H9 (cell line): ENCODE data around the gene HOXD8. TPM values are rescaled to one million over a fixed set of nuclear protein-coding genes. Genes with fewer than 3 reads are reported as not detected.

Experiments
- DNase-seq: peaks from one replicate; pipeline ENCODE4 v3.0.0-alpha.2; 2017
- H2AFZ ChIP-seq: one replicate; pipeline ENCODE4 v1.6.1; 2013; ENCODE audit warnings: mild to moderate bottlenecking, low read length, control low read depth, moderate library complexity
- H2AK5ac ChIP-seq: 2 replicates; pipeline ENCODE4 v1.6.1; 2013; ENCODE audit warnings: low read length, control low read depth, mixed read lengths; ENCODE audit not compliant: insufficient read length
- H2BK120ac ChIP-seq: one replicate; pipeline ENCODE4 v1.6.1; 2013; ENCODE audit warnings: low read depth, mild to moderate bottlenecking, low read length, control low read depth, inconsistent platforms; ENCODE audit not compliant: poor library complexity, severe bottlenecking
- H2BK12ac ChIP-seq: 2 replicates; pipeline ENCODE4 v1.6.1; 2013; ENCODE audit warnings: low read length, control low read depth, mixed read lengths, low read depth; ENCODE audit not compliant: insufficient read length
- H2BK15ac ChIP-seq: 2 replicates; pipeline ENCODE4 v1.6.1; 2013; ENCODE audit warnings: low read depth, low read length, control low read depth
- H2BK20ac ChIP-seq: one replicate; pipeline ENCODE4 v1.6.1; 2013; ENCODE audit warnings: low read depth, mild to moderate bottlenecking, low read length, control low read depth, inconsistent platforms; ENCODE audit not compliant: poor library complexity, severe bottlenecking
- H2BK5ac ChIP-seq: 2 replicates; pipeline ENCODE4 v1.6.1; 2013; ENCODE audit warnings: low read length, control low read depth, mixed read lengths; ENCODE audit not compliant: insufficient read length
- H3K14ac ChIP-seq: 2 replicates; pipeline ENCODE4 v1.6.1; 2013; ENCODE audit warnings: low read length, control low read depth; ENCODE audit not compliant: insufficient read depth
- H3K18ac ChIP-seq: 2 replicates; pipeline ENCODE4 v1.6.1; 2013; ENCODE audit warnings: low read depth, mild to moderate bottlenecking, mixed read lengths, low read length, control low read depth; ENCODE audit not compliant: insufficient read length
- H3K23ac ChIP-seq: 2 replicates; pipeline ENCODE4 v1.6.1; 2013; ENCODE audit warnings: low read length, control low read depth, mixed read lengths, low read depth; ENCODE audit not compliant: insufficient read length
- H3K23me2 ChIP-seq: 2 replicates; pipeline ENCODE4 v1.6.1; 2013; ENCODE audit warnings: low read depth, mild to moderate bottlenecking, mixed read lengths, low read length, control low read depth; ENCODE audit not compliant: insufficient read length, poor library complexity, severe bottlenecking
- H3K27ac ChIP-seq: 2 replicates; pipeline ENCODE4 v1.5.1; 2013; ENCODE audit warnings: low read length, control low read depth, mixed read lengths, low read depth; ENCODE audit not compliant: insufficient read length
- H3K27me3 ChIP-seq: 2 replicates; pipeline ENCODE4 v1.6.1; 2013; ENCODE audit warnings: low read length, control low read depth, inconsistent platforms; ENCODE audit not compliant: insufficient read depth
- H3K4ac ChIP-seq: 2 replicates; pipeline ENCODE4 v1.6.1; 2013; ENCODE audit warnings: low read depth, mild to moderate bottlenecking, control low read depth, inconsistent platforms, low read length, moderate library complexity
- H3K4me1 ChIP-seq: 2 replicates; pipeline ENCODE4 v1.6.1; 2013; ENCODE audit warnings: low read length, control low read depth, inconsistent platforms; ENCODE audit not compliant: insufficient read depth
- H3K4me2 ChIP-seq: 2 replicates; pipeline ENCODE4 v1.6.1; 2013; ENCODE audit warnings: low read length, control low read depth, mixed read lengths; ENCODE audit not compliant: insufficient read length, insufficient read depth
- H3K56ac ChIP-seq: 2 replicates; pipeline ENCODE4 v1.6.1; 2013; ENCODE audit warnings: low read depth, mild to moderate bottlenecking, mixed read lengths, low read length, control low read depth; ENCODE audit not compliant: insufficient read length
- H3K79me1 ChIP-seq: 2 replicates; pipeline ENCODE4 v1.6.1; 2013; ENCODE audit warnings: low read depth, mild to moderate bottlenecking, moderate library complexity, low read length, control low read depth, inconsistent platforms; ENCODE audit not compliant: insufficient read depth, poor library complexity, severe bottlenecking
- H3K79me2 ChIP-seq: 2 replicates; pipeline ENCODE4 v1.6.1; 2013; ENCODE audit warnings: low read length, control low read depth, inconsistent platforms; ENCODE audit not compliant: insufficient read depth
- H3K9ac ChIP-seq: 2 replicates; pipeline ENCODE4 v1.6.1; 2013; ENCODE audit warnings: low read length, control low read depth, mixed read lengths; ENCODE audit not compliant: insufficient read length; ENCODE audit errors: extremely low read depth
- H3K9me3 ChIP-seq: one replicate; pipeline ENCODE4 v1.6.1; 2013; ENCODE audit warnings: low read depth, low read length, inconsistent platforms; ENCODE audit not compliant: control insufficient read depth
- H3T11ph ChIP-seq: one replicate; pipeline ENCODE4 v1.6.1; 2013; ENCODE audit warnings: mild to moderate bottlenecking, low read length, control low read depth, inconsistent platforms
- H4K20me1 ChIP-seq: one replicate; pipeline ENCODE4 v1.6.1; 2013; ENCODE audit not compliant: control insufficient read depth, insufficient read length, insufficient read depth
- H4K5ac ChIP-seq: 2 replicates; pipeline ENCODE4 v1.6.1; 2013; ENCODE audit warnings: low read depth, mild to moderate bottlenecking, mixed read lengths, low read length, control low read depth; ENCODE audit not compliant: insufficient read length
- H4K8ac ChIP-seq: replicated peaks from 2 replicates; pipeline ENCODE4 v1.6.1; 2013; ENCODE audit warnings: low read length, control low read depth, mixed read lengths, low read depth; ENCODE audit not compliant: insufficient read length
- H4K91ac ChIP-seq: 2 replicates; pipeline ENCODE4 v1.6.1; 2013; ENCODE audit warnings: low read depth, mild to moderate bottlenecking, moderate library complexity, mixed read lengths, low read length, control low read depth; ENCODE audit not compliant: insufficient read length
- H3K27ac Mint-ChIP-seq, 3 experiments: 2 replicates in 2 of 3; 3 replicates in 1 of 3; pipeline ENCODE4 v1.8.0; 2020 to 2021; ENCODE audit warnings: mixed read lengths in 3 of 3, mild to moderate bottlenecking in 1 of 3, moderate library complexity in 1 of 3
- H3K27me3 Mint-ChIP-seq: 2 replicates; pipeline ENCODE4 v1.8.0; 2021; ENCODE audit warnings: low read depth, mild to moderate bottlenecking, moderate library complexity, mixed read lengths
- H3K36me3 Mint-ChIP-seq, 3 experiments: 2 replicates in 2 of 3; 3 replicates in 1 of 3; pipeline ENCODE4 v1.8.0; 2020 to 2021; ENCODE audit warnings: low read depth in 3 of 3, mixed read lengths in 3 of 3; ENCODE audit not compliant: insufficient read depth in 1 of 3
- H3K4me1 Mint-ChIP-seq, 2 experiments: 2 replicates each; pipeline ENCODE4 v1.8.0; 2020; ENCODE audit warnings: mixed read lengths in 2 of 2
- H3K4me3 Mint-ChIP-seq, 2 experiments: 2 replicates in 1 of 2; 3 replicates in 1 of 2; pipeline ENCODE4 v1.8.0; 2020 to 2021; ENCODE audit warnings: mild to moderate bottlenecking in 2 of 2, mixed read lengths in 2 of 2, moderate library complexity in 1 of 2
- H3K9me3 Mint-ChIP-seq, 2 experiments: 2 replicates in 1 of 2; 3 replicates in 1 of 2; pipeline ENCODE4 v1.8.0; 2020; ENCODE audit warnings: mild to moderate bottlenecking in 2 of 2, mixed read lengths in 2 of 2, moderate library complexity in 1 of 2
- CTCF ChIP-seq: fragments of 200-600 bp; sonication (generic); conservative IDR thresholded peaks from 3 replicates; pipeline ENCODE4 v1.8.0; 2021; ENCODE audit warnings: antibody characterized with exemption, mild to moderate bottlenecking
- WGBS: extraction: QIAGEN DNeasy Blood & Tissue Kit; methylation state at CpG from one replicate; pipeline ENCODE4 v1.1.7; 2013; ENCODE audit warnings: missing lambda C conversion rate, low lambda C conversion rate, mixed read lengths; ENCODE audit not compliant: insufficient read length; ENCODE audit errors: extremely low coverage; 5-methylcytosine and 5-hydroxymethylcytosine counted together
- total RNA-seq: library from RNA; stranded (reverse); gene quantifications from 2 replicates; pipeline ENCODE4 v1.2.1, GENCODE V29; 2021

Gene HOXD8
- total RNA-seq, 1 experiment from 2014 or later, result not detected

- H2AFZ ChIP-seq, result no peak overlapping the region
- Mint-ChIP-seq H3K9me3 (peaks cover 0 to 6% of the 10 kb centered on the region in 2 experiments; a peak in 3 of 5 replicates), H3K4me3 (peak overlapping the region; percentile 52 to 74), H3K36me3 (no peaks in the 10 kb centered on the region), H3K4me1 (peaks cover 2 to 10% of the 10 kb centered on the region in 2 experiments; a peak in 3 of 4 replicates), H3K27ac (no peak overlapping the region), H3K27me3 (peaks cover 98% of the 10 kb centered on the region)
- H3K4ac ChIP-seq, result no peak overlapping the region
- no peak overlapping the region for H2BK120ac ChIP-seq
- H3T11ph ChIP-seq, result no peak overlapping the region
- H3K23me2 ChIP-seq, result peaks cover 8% of the 10 kb centered on the region
- H2BK5ac ChIP-seq, result no peak overlapping the region
- TF ChIP-seq CTCF, result peak; percentile 99
- peak overlapping the region; percentile 54; the same call in 1 of the 2 replicates for H3K14ac ChIP-seq
- no peak overlapping the region for H4K91ac ChIP-seq
- H2BK20ac ChIP-seq, result no peak overlapping the region
- no peaks in the 10 kb centered on the region for H3K79me1 ChIP-seq
- H3K79me2 ChIP-seq, result no peaks in the 10 kb centered on the region
- H3K23ac ChIP-seq, result no peak overlapping the region
- H2BK12ac ChIP-seq, result no peak overlapping the region
- H3K27me3 ChIP-seq, result peaks cover 85% of the 10 kb centered on the region
- WGBS, result no CpG with 5 or more reads among the region's 48 CpGs
- H2AK5ac ChIP-seq, result no peak overlapping the region
- no peak overlapping the region for H3K18ac ChIP-seq
- H3K27ac ChIP-seq, result no peak overlapping the region
- peak overlapping the region; percentile 30 for H3K4me2 ChIP-seq
- no peaks in the 10 kb centered on the region for H4K20me1 ChIP-seq
- H3K9ac ChIP-seq, result no peak overlapping the region
- no peak overlapping the region for H2BK15ac ChIP-seq
- H4K8ac ChIP-seq, result no peak overlapping the region
- H3K4me1 ChIP-seq, result no peaks in the 10 kb centered on the region
- no peaks in the 10 kb centered on the region for H3K9me3 ChIP-seq
- H4K5ac ChIP-seq, result no peak overlapping the region
- H3K56ac ChIP-seq, result no peak overlapping the region
- peak; percentile 88 for DNase-seq
Measured at GRCh38 chr2:176140513-176141317, 11.2 kb downstream of the HOXD8 start.
